ENCODE data around the gene PLPPR4. TPM values are rescaled to one million over a fixed set of nuclear protein-coding genes. Genes with fewer than 3 reads are reported as not detected.

The PLPPR4 gene
- total and polyA plus RNA-seq, 7 donors, result 0.04 to 0.28 (median 0.10) TPM

DNA sequence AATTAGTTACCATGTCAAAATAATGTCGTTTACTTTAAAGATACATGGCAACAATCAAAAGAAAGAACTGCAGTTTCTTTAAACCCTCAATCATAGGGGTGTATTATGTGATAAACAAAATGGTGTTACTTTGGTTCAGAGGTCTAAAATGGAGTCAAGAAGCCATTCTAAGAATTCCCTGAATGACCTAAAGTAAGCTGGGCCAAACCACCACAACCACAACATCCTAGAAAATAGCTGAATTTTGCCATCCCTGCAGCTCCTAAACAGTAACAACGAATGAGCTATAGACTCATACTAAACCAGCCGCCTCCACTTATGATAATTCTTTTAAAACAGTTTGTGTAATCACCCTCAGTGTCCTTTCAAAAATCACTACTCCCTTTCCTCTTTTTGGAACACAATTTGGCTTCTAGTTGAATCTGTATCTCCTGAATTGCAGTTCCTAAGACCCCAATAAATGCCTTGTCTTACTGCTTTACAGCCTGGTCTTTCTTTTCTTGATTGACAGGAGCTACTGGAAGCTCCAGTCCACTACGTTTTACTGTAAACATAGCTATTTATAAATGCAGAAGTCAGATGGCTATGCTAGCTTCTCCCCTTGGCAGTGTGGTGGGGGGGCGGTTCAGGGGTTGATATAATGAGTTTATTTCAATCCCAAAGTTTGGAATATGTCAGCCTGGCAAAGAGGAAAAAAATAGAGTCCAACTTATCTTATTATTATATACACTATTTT lies 84.3 kb downstream of the PLPPR4 start:
- WGBS, 3 donors, result 48 to 57% (median 54%) methylated on average over 5 of the region's 5 CpGs
- ATAC-seq (peak in 2 of 4 donors; percentile 64 to 75), DNase-seq (no peak)
- no peaks in the 10 kb centered on the region for H3K36me3 ChIP-seq (ENCODE audit: insufficient read depth in 1 of 2, low read depth in 1 of 2)
- TF ChIP-seq, protein P1, sequence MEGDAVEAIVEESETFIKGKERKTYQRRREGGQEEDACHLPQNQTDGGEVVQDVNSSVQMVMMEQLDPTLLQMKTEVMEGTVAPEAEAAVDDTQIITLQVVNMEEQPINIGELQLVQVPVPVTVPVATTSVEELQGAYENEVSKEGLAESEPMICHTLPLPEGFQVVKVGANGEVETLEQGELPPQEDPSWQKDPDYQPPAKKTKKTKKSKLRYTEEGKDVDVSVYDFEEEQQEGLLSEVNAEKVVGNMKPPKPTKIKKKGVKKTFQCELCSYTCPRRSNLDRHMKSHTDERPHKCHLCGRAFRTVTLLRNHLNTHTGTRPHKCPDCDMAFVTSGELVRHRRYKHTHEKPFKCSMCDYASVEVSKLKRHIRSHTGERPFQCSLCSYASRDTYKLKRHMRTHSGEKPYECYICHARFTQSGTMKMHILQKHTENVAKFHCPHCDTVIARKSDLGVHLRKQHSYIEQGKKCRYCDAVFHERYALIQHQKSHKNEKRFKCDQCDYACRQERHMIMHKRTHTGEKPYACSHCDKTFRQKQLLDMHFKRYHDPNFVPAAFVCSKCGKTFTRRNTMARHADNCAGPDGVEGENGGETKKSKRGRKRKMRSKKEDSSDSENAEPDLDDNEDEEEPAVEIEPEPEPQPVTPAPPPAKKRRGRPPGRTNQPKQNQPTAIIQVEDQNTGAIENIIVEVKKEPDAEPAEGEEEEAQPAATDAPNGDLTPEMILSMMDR (IDR thresholded peaks at IDR 0.05), result no peak
- H3K4me1 ChIP-seq, result no peaks in the 10 kb centered on the region
- no peak overlapping the region for H3K27ac ChIP-seq
- H3K9me3 ChIP-seq, result no peaks in the 10 kb centered on the region
- no peaks in the 10 kb centered on the region for H3K27me3 ChIP-seq (ENCODE audit: insufficient read depth in 3 of 3, low read length in 2 of 3)
- no peak overlapping the region for H3K4me3 ChIP-seq
- intact Hi-C loops (cut with DNase I), result no loop called here

GRCh38 chr1:99352821-99353220 lies 88.5 kb downstream of the PLPPR4 start:
- intact Hi-C loops (cut with DNase I), result no loop called here
- Histone ChIP-seq H3K4me1 (no peaks in the 10 kb centered on the region), H3K9me3 (no peaks in the 10 kb centered on the region), H3K27ac (no peak overlapping the region), H3K36me3 (ENCODE audit: insufficient read depth in 1 of 2, low read depth in 1 of 2) (no peaks in the 10 kb centered on the region), H3K27me3 (ENCODE audit: insufficient read depth in 3 of 3, low read length in 2 of 3) (no peaks in the 10 kb centered on the region), H3K4me3 (no peak overlapping the region)
- no peak for DNase-seq
- 79 to 89% (median 83%) methylated on average over 2 of the region's 2 CpGs for WGBS, 3 donors
- TF ChIP-seq, protein P1 (IDR thresholded peaks at IDR 0.05), result no peak
- no peak for ATAC-seq

DNA sequence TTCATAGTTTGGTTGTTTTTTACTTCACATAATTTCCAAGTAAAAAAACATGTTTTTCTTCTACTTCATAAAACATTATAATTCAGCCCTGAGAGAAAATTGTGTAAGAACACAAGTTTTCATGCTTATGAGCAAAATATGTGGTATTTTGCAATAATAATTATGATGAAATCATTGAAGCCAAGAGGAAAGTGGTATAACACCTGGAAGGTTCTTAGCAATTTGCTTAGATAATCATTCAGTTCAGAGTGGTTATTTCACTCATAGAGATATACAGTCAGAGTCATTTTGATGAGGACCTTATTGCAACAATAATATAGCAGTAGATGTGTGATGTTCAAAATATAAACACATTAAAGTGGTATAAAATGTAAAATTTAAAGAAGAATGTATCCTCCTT lies 94.5 kb downstream of the PLPPR4 start:
- Histone ChIP-seq H3K4me1 (no peaks in the 10 kb centered on the region), H3K27me3 (ENCODE audit: insufficient read depth in 3 of 3, low read length in 2 of 3) (no peaks in the 10 kb centered on the region), H3K36me3 (ENCODE audit: insufficient read depth in 1 of 2, low read depth in 1 of 2) (no peaks in the 10 kb centered on the region), H3K27ac (no peak overlapping the region), H3K9me3 (no peaks in the 10 kb centered on the region), H3K4me3 (no peak overlapping the region)
- DNase-seq, result no peak
- TF ChIP-seq, protein P1 (IDR thresholded peaks at IDR 0.05), result no peak
- no peak for ATAC-seq
- intact Hi-C loops (cut with DNase I), result no loop called here

Measured in psoas muscle (tissue), 8 donors.